K562 (cell line): ENCODE results near the gene SULT2B1. TPM values are rescaled to one million over a fixed set of nuclear protein-coding genes. Genes with fewer than 3 reads are reported as not detected.

Experiments used
- ATAC-seq: fragments of 200-7000 bp; cut with Tn5 transposase; 3 replicates; pipeline ENCODE4 v1.9.1; 2020; ENCODE audit warnings: moderate library complexity
- BruUV-seq: library from RNA; stranded (reverse); fragments of 400-500 nt; replicated peaks from 2 replicates; lab custom pipeline; 2021; lab: Mats Ljungman, UMichigan
- CTCF ChIA-PET: fragments of 300-600 bp; formaldehyde crosslinking; extraction: SDS; loops from one replicate; lab custom pipeline; 2021; ENCODE audit warnings: low intra/inter-chr PET ratio; lab: Yijun Ruan, JAX
- POLR2A ChIA-PET: fragments of 300-600, 350-650 bp; sonication (Branson Sonifier 250); formaldehyde crosslinking; extraction: SDS; loops from one replicate; lab custom pipeline; 2021; ENCODE audit warnings: antibody characterized with exemption, inconsistent platforms; lab: Yijun Ruan, JAX
- DNase-seq, 4 experiments: peaks; one replicate each; pipeline versions ENCODE4 v3.0.0 to v3.0.0-alpha.2; 2011 to 2018; ENCODE audit warnings: low spot score in 3 of 4, mixed read lengths in 3 of 4; ENCODE audit errors: extremely low read depth in 1 of 4
- FAIRE-seq: peaks from 2 replicates; lab custom pipeline; 2011; peaks lifted over from hg19 to GRCh38; lab: Jason Lieb, UNC
- H2AFZ ChIP-seq: 2 replicates; pipeline ENCODE4 v1.6.0; 2011; ENCODE audit warnings: low read depth, low read length, control low read depth, inconsistent platforms
- H3K27ac ChIP-seq: fragments of 200-600 bp; 3 replicates; pipeline ENCODE4 v1.8.0; 2011; ENCODE audit warnings: low read depth, mild to moderate bottlenecking, control low read depth, inconsistent platforms, low read length, moderate library complexity, mixed read lengths; ENCODE audit errors: extremely low read depth
- H3K27me3 ChIP-seq, 2 experiments: fragments of 300-600 bp in 1 of 2; 2 replicates in 1 of 2; 3 replicates in 1 of 2; pipeline versions ENCODE4 v1.6.0 to v1.8.0; 2011; ENCODE audit warnings: inconsistent platforms in 2 of 2, low read length in 2 of 2, mild to moderate bottlenecking in 1 of 2, mixed read lengths in 1 of 2, moderate library complexity in 1 of 2; ENCODE audit not compliant: control insufficient read depth in 2 of 2, insufficient read depth in 2 of 2
- H3K36me3 ChIP-seq: fragments of 300-600 bp; 3 replicates; pipeline ENCODE4 v1.8.0; 2011; ENCODE audit warnings: mild to moderate bottlenecking, low read length, inconsistent platforms; ENCODE audit not compliant: control insufficient read depth, insufficient read depth
- H3K4me1 ChIP-seq, 2 experiments: fragments of 200-600 bp in 1 of 2; replicated peaks in 1 of 2; 2 replicates in 1 of 2; 3 replicates in 1 of 2; pipeline versions ENCODE4 v1.5.1 to v1.8.0; 2011; ENCODE audit warnings: inconsistent platforms in 2 of 2, low read length in 2 of 2, mild to moderate bottlenecking in 1 of 2, mixed read lengths in 1 of 2, moderate library complexity in 1 of 2; ENCODE audit not compliant: control insufficient read depth in 2 of 2, insufficient read depth in 2 of 2
- H3K4me2 ChIP-seq: 2 replicates; pipeline ENCODE4 v1.6.1; 2011; ENCODE audit warnings: low read length, control low read depth, inconsistent platforms, mixed read lengths; ENCODE audit not compliant: insufficient read depth
- H3K4me3 ChIP-seq: fragments of 200-600 bp; sonication (generic), shearing (Covaris generic); 2 replicates; pipeline ENCODE4 v1.5.1; 2016; ENCODE audit warnings: control low read depth, inconsistent platforms
- H3K79me2 ChIP-seq: fragments of 200-600 bp; 3 replicates; pipeline ENCODE4 v1.8.0; 2011; ENCODE audit warnings: low read length, inconsistent platforms; ENCODE audit not compliant: control insufficient read depth, insufficient read depth
- H3K9ac ChIP-seq, 2 experiments: 2 replicates each; pipeline versions ENCODE4 v1.6.0 to v1.6.1; 2011; ENCODE audit warnings: low read depth in 2 of 2, low read length in 2 of 2, control low read depth in 1 of 2, inconsistent platforms in 1 of 2, mild to moderate bottlenecking in 1 of 2, mixed read lengths in 1 of 2; ENCODE audit not compliant: insufficient read depth in 1 of 2
- H3K9me1 ChIP-seq: one replicate; pipeline ENCODE4 v1.6.0; 2011; ENCODE audit warnings: inconsistent platforms, mild to moderate bottlenecking, low read length, moderate library complexity; ENCODE audit not compliant: control insufficient read depth, insufficient read depth
- H3K9me3 ChIP-seq: replicated peaks from 2 replicates; pipeline ENCODE4 v1.5.1; 2011; ENCODE audit warnings: low read depth, low read length, inconsistent platforms; ENCODE audit not compliant: control insufficient read depth, insufficient read depth
- H4K20me1 ChIP-seq: replicated peaks from 2 replicates; pipeline ENCODE4 v1.6.1; 2011; ENCODE audit warnings: low read length, inconsistent platforms, mixed read lengths; ENCODE audit not compliant: control insufficient read depth, insufficient read depth
- BCOR ChIP-seq: fragments of 450-650 bp; IDR thresholded peaks from 2 replicates; pipeline ENCODE4 v1.6.1; 2016
- CBFB ChIP-seq: sonication (generic); formaldehyde crosslinking; IDR thresholded peaks from 2 replicates; pipeline ENCODE4 v1.4.0; 2020; ENCODE audit warnings: mild to moderate bottlenecking, missing genetic modification reagents
- CBX1 ChIP-seq: sonication (generic); IDR thresholded peaks from 2 replicates; pipeline ENCODE4 v1.6.1; 2016; ENCODE audit warnings: antibody characterized with exemption, low read depth, mild to moderate bottlenecking
- CXXC5 ChIP-seq: fragments of 250-450 bp; sonication (Bioruptor Pico); IDR thresholded peaks from 2 replicates; pipeline ENCODE4 v1.8.0; 2022; ENCODE audit warnings: inconsistent platforms, mild to moderate bottlenecking, moderate library complexity
- ELF1 ChIP-seq: fragments of 200-800 bp; sonication (Bioruptor generic); IDR thresholded peaks from 2 replicates; pipeline ENCODE4 v1.6.1; 2016; ENCODE audit warnings: missing genetic modification characterization, missing compliant biosample characterization
- NCOA4 ChIP-seq: fragments of 450-650 bp; IDR thresholded peaks from 2 replicates; pipeline ENCODE4 v1.6.1; 2018; ENCODE audit warnings: mild to moderate bottlenecking; ENCODE audit not compliant: partially characterized antibody
- NR2C2 ChIP-seq, 2 experiments: fragments of 200-800 bp in 1 of 2; sonication (Bioruptor generic) in 1 of 2; sonication (generic) in 1 of 2; formaldehyde crosslinking in 1 of 2; IDR thresholded peaks; 2 replicates each; pipeline versions ENCODE4 v1.6.1 to v1.8.0; 2016 to 2022; ENCODE audit warnings: mild to moderate bottlenecking in 1 of 2, missing compliant biosample characterization in 1 of 2, missing genetic modification characterization in 1 of 2, missing genetic modification reagents in 1 of 2
- PCBP1 ChIP-seq: fragments of 200-400 bp; formaldehyde crosslinking; IDR thresholded peaks from 2 replicates; pipeline ENCODE4 v1.6.1; 2018; ENCODE audit warnings: mild to moderate bottlenecking, low read depth, low read length; ENCODE audit not compliant: poor library complexity, severe bottlenecking
- PHF20 ChIP-seq: fragments of 450-650 bp; IDR thresholded peaks from 2 replicates; pipeline ENCODE4 v1.6.1; 2018; ENCODE audit not compliant: partially characterized antibody
- TOE1 ChIP-seq, 2 experiments: fragments of 450-650 bp in 1 of 2; sonication (generic) in 1 of 2; formaldehyde crosslinking in 1 of 2; IDR thresholded peaks; 2 replicates each; pipeline versions ENCODE4 v1.7.1 to v1.8.0; 2016 to 2022; ENCODE audit warnings: borderline replicate concordance in 2 of 2, mild to moderate bottlenecking in 2 of 2, antibody characterized with exemption in 1 of 2, inconsistent platforms in 1 of 2, low read depth in 1 of 2, missing genetic modification reagents in 1 of 2, moderate library complexity in 1 of 2
- ZNF263 ChIP-seq: sonication (generic); formaldehyde crosslinking; IDR thresholded peaks from 2 replicates; pipeline ENCODE4 v1.8.0; 2022; ENCODE audit warnings: mild to moderate bottlenecking, missing genetic modification reagents, borderline replicate concordance
- ZNF589 ChIP-seq: fragments of 200-800 bp; sonication (Bioruptor generic); IDR thresholded peaks from 2 replicates; pipeline ENCODE4 v1.6.1; 2016; ENCODE audit warnings: low read depth, missing genetic modification characterization, missing compliant biosample characterization
- WGBS: fragments of 100-300 bp; shearing (Covaris generic); methylation state at CpG from one replicate; pipeline ENCODE4 v1.1.6; 2016; ENCODE audit warnings: low coverage, mixed read lengths; ENCODE audit not compliant: insufficient coverage; ENCODE audit errors: missing lambda C conversion rate; 5-methylcytosine and 5-hydroxymethylcytosine counted together
- in situ Hi-C: fragments of 300-500 bp; cut with MboI; formaldehyde crosslinking; loops from 4 replicates; pipeline ENCODE4 v1.15.0; 2018; ENCODE audit warnings: inconsistent platforms, mixed read lengths
- intact Hi-C: fragments of 100-400 bp; cut with micrococcal nuclease; formaldehyde crosslinking; loops from 2 replicates; pipeline ENCODE4 v1.14.2; 2022
- polyA plus RNA-seq, 8 experiments: library from polyadenylated mRNA; depleted of rRNA in 4 of 8; stranded (reverse) in 5 of 8; unstranded in 3 of 8; fragments of >200 nt; fragmentation: Nextera tagmentation in 2 of 8; fragmentation: Illumina TruSeq in 1 of 8; extraction: Ambion mirVana in 2 of 8; extraction: Trizol in 1 of 8; gene quantifications; 2 replicates each; pipeline versions ENCODE4 v1.2.1 to v1.2.3, GENCODE V29; 2011 to 2014; ENCODE audit warnings: inconsistent platforms in 1 of 8, missing spikeins in 1 of 8
- total RNA-seq, 7 experiments: library from RNA; depleted of rRNA in 6 of 7; stranded (reverse); fragments of >200 nt in 6 of 7; fragmentation: Illumina TruSeq in 2 of 7; extraction: Trizol in 2 of 7; gene quantifications; 2 replicates each; pipeline versions ENCODE4 v1.2.1 to v1.2.3, GENCODE V29; 2011 to 2021; ENCODE audit warnings: low replicate concordance in 1 of 7
- TF ChIP-seq, protein P1 (sequence below), 3 experiments: fragments of 200-800 bp in 1 of 3; fragments of 250-450 bp in 1 of 3; fragments of 450-650 bp in 1 of 3; sonication (Bioruptor Pico) in 1 of 3; sonication (Bioruptor generic) in 1 of 3; formaldehyde crosslinking in 1 of 3; IDR thresholded peaks; 2 replicates each; pipeline versions ENCODE4 v1.6.1 to v1.8.0; 2016 to 2022; ENCODE audit warnings: mild to moderate bottlenecking in 2 of 3, missing genetic modification characterization in 2 of 3, missing compliant biosample characterization in 1 of 3, moderate library complexity in 1 of 3
- TF ChIP-seq, protein P2 (sequence below): conservative IDR thresholded peaks from 2 replicates; pipeline ENCODE4 v1.6.1; 2011; ENCODE audit warnings: low read depth, mild to moderate bottlenecking, low read length; ENCODE audit not compliant: control insufficient read depth

The SULT2B1 gene
- total and polyA plus RNA-seq, 9 of the 15 experiments (the other 6 are each of a cell fraction or from before 2014, with no cell fraction given): 0.09 to 0.62 (median 0.22) TPM; not detected in 2

DNA sequence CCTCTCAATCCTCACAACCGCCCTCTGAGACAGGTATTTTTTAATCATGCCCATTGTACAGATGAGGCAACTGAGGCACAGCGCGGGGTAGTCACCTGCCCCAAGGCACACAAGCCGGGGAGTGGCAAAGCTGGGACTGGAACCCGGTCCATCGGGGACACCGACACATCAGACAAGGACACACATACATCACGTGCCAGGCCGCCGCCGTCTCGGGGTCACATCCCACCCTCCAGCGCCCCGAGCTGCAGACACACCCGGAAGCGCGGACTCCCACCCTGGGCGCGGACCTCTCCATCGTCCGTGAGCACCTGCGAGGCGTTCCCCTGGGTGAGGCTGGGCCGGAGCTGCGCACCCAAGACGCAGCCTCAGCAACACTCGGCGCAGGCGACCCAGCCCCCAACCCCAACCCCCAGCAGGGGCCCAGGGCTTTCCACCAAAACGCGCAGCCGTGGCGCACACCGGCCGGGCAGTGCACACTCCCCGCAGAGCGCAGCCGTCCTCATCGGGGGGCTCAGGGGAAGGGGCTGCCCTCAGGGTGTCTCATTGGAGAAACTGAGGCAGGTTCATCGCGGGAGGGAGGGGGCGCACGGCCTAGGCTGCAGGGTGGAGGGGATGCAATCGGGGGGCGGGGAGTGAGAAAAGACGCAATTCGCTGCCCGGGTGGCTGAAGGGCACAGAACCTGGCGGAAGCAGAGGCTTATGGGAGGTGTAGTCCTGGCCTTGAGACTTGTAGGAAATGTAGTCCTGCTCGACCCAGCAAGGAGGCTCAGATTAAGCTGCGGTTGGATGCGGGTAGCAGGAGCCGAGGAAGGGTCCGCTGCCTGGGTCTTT lies 38.5 kb upstream of the SULT2B1 start:
- peak; percentile 91 for ATAC-seq
- Histone ChIP-seq H3K4me1 (peaks cover 0 to 44% of the 10 kb centered on the region in 2 experiments; a peak in 3 of 5 replicates), H3K79me2 (no peaks in the 10 kb centered on the region), H3K9me1 (no peaks in the 10 kb centered on the region), H2AFZ (peak overlapping the region; percentile 94), H3K36me3 (no peaks in the 10 kb centered on the region), H3K9ac (peak overlapping the region; percentile 5 to 89; a peak in 3 of 4 replicates), H4K20me1 (peaks cover 8% of the 10 kb centered on the region; the same call in 1 of the 2 replicates), H3K27ac (no peak overlapping the region), H3K27me3 (peaks cover 7 to 22% of the 10 kb centered on the region in 2 experiments; a peak in 3 of 5 replicates), H3K4me3 (peak overlapping the region; percentile 61), H3K4me2 (peak overlapping the region; percentile 84), H3K9me3 (no peaks in the 10 kb centered on the region)
- POLR2A ChIA-PET: interaction anchor here (0.5 to 1.2 kb wide), 10 partner anchors 17 to 1131 kb away, joined by 3 to 5 read pairs (median 3); no protein-coding TSS in a partner anchor
- no TSS peak for BruUV-seq
- WGBS: 2% methylated on average over 45 of the region's 54 CpGs
- CTCF ChIA-PET: interaction anchor here (0.6 kb wide), 1 partner anchor 76 kb away, joined by 3 read pairs; no protein-coding TSS in a partner anchor
- in situ Hi-C loops (no loop called here), intact Hi-C loops (no loop called here)
- DNase-seq: peak; percentile 67 to 75 (median 68)
- FAIRE-seq: peak; percentile 97
- TF ChIP-seq, protein P1, sequence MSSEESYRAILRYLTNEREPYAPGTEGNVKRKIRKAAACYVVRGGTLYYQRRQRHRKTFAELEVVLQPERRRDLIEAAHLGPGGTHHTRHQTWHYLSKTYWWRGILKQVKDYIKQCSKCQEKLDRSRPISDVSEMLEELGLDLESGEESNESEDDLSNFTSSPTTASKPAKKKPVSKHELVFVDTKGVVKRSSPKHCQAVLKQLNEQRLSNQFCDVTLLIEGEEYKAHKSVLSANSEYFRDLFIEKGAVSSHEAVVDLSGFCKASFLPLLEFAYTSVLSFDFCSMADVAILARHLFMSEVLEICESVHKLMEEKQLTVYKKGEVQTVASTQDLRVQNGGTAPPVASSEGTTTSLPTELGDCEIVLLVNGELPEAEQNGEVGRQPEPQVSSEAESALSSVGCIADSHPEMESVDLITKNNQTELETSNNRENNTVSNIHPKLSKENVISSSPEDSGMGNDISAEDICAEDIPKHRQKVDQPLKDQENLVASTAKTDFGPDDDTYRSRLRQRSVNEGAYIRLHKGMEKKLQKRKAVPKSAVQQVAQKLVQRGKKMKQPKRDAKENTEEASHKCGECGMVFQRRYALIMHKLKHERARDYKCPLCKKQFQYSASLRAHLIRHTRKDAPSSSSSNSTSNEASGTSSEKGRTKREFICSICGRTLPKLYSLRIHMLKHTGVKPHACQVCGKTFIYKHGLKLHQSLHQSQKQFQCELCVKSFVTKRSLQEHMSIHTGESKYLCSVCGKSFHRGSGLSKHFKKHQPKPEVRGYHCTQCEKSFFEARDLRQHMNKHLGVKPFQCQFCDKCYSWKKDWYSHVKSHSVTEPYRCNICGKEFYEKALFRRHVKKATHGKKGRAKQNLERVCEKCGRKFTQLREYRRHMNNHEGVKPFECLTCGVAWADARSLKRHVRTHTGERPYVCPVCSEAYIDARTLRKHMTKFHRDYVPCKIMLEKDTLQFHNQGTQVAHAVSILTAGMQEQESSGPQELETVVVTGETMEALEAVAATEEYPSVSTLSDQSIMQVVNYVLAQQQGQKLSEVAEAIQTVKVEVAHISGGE (CRISPR knock-in tag; IDR thresholded peaks at IDR 0.05): peak in 1 of 3 experiments; percentile 26; a peak in 1 of 6 replicates
- TF ChIP-seq NR2C2 (CRISPR knock-in tag; IDR thresholded peaks at IDR 0.05) (no peak), NR2C2 (tag; IDR thresholded peaks at IDR 0.05) (peak; percentile 69), NCOA4 (no peak), ZNF263 (CRISPR knock-in tag) (0 out of 2 replicates have a peak, but pooled peaks have one; percentile 33), TOE1 (IDR thresholded peaks at IDR 0.05; ENCODE audit: borderline replicate concordance) (no peak), TOE1 (CRISPR knock-in tag; IDR thresholded peaks at IDR 0.05; ENCODE audit: borderline replicate concordance, low read depth) (no peak), CXXC5 (CRISPR knock-in tag) (0 out of 2 replicates have a peak, but pooled peaks have one; percentile 38), CBX1 (peak; percentile 37; the same call in 1 of the 2 replicates), ELF1 (tag) (peak; percentile 80), BCOR (peak; percentile 94), CBFB (CRISPR knock-in tag) (no peak), ZNF589 (CRISPR knock-in tag) (no peak), PHF20 (peak; percentile 32), PCBP1 (peak; percentile 66)
- TF ChIP-seq, protein P2, sequence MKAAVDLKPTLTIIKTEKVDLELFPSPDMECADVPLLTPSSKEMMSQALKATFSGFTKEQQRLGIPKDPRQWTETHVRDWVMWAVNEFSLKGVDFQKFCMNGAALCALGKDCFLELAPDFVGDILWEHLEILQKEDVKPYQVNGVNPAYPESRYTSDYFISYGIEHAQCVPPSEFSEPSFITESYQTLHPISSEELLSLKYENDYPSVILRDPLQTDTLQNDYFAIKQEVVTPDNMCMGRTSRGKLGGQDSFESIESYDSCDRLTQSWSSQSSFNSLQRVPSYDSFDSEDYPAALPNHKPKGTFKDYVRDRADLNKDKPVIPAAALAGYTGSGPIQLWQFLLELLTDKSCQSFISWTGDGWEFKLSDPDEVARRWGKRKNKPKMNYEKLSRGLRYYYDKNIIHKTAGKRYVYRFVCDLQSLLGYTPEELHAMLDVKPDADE: peak; percentile 76
